CD14-positive monocyte (primary cell): Measurements from ENCODE around the gene TFEB. TPM values are rescaled to one million over a fixed set of nuclear protein-coding genes. Genes with fewer than 3 reads are reported as not detected.

Source experiments
- DNase-seq, 3 donors: peaks; one replicate each; pipeline ENCODE4 v3.0.0-alpha.2; 2011 to 2022
- H2AFZ ChIP-seq: 2 replicates; pipeline ENCODE4 v1.6.0; 2012; ENCODE audit warnings: mild to moderate bottlenecking, low read depth, low read length, inconsistent platforms; ENCODE audit not compliant: insufficient read depth, poor library complexity, severe bottlenecking
- H3K27ac ChIP-seq, 2 donors: 1 replicate in 1 of 2; 2 replicates in 1 of 2; pipeline ENCODE4 v1.5.1; 2012 to 2013; ENCODE audit warnings: low read length in 2 of 2, control low read depth in 1 of 2, inconsistent platforms in 1 of 2, low read depth in 1 of 2, mild to moderate bottlenecking in 1 of 2
- H3K27me3 ChIP-seq, 2 donors: one replicate each; pipeline versions ENCODE4 v1.6.0 to v1.6.1; 2011 to 2013; ENCODE audit warnings: low read length in 2 of 2; ENCODE audit not compliant: control insufficient read depth in 2 of 2, insufficient read depth in 2 of 2
- H3K36me3 ChIP-seq, 2 donors: replicated peaks in 1 of 2; 1 replicate in 1 of 2; 2 replicates in 1 of 2; pipeline versions ENCODE4 v1.5.1 to v1.6.1; 2012 to 2013; ENCODE audit warnings: low read length in 2 of 2, control low read depth in 1 of 2, inconsistent platforms in 1 of 2, mild to moderate bottlenecking in 1 of 2; ENCODE audit not compliant: insufficient read depth in 2 of 2, control insufficient read depth in 1 of 2
- H3K4me1 ChIP-seq, 2 donors: 1 replicate in 1 of 2; 2 replicates in 1 of 2; pipeline versions ENCODE4 v1.5.1 to v1.6.1; 2012 to 2013; ENCODE audit warnings: low read length in 2 of 2, control low read depth in 1 of 2, inconsistent platforms in 1 of 2, mild to moderate bottlenecking in 1 of 2, moderate library complexity in 1 of 2; ENCODE audit not compliant: insufficient read depth in 2 of 2, control insufficient read depth in 1 of 2
- H3K4me2 ChIP-seq: replicated peaks from 2 replicates; pipeline ENCODE3; 2012; ENCODE audit warnings: low read length, moderate library complexity, mild to moderate bottlenecking; ENCODE audit not compliant: poor library complexity, severe bottlenecking; ENCODE audit errors: extremely low read depth
- H3K4me3 ChIP-seq, 3 experiments: fragments of 200-600 bp in 1 of 3; sonication (generic) in 1 of 3; replicated peaks in 1 of 3; 1 replicate in 2 of 3; 2 replicates in 1 of 3; pipeline ENCODE4 v1.5.1; 2011 to 2013; ENCODE audit warnings: low read length in 3 of 3, mild to moderate bottlenecking in 3 of 3, control low read depth in 2 of 3, low read depth in 2 of 3, inconsistent platforms in 1 of 3, moderate library complexity in 1 of 3
- H3K79me2 ChIP-seq: 2 replicates; pipeline ENCODE4 v1.6.0; 2012; ENCODE audit warnings: mild to moderate bottlenecking, control low read depth, inconsistent platforms, low read length, moderate library complexity; ENCODE audit not compliant: insufficient read depth
- H3K9ac ChIP-seq: 2 replicates; pipeline ENCODE4 v1.6.0; 2017; ENCODE audit warnings: low read length, mild to moderate bottlenecking; ENCODE audit not compliant: insufficient read depth, poor library complexity, severe bottlenecking
- H3K9me3 ChIP-seq, 2 donors: replicated peaks in 1 of 2; 1 replicate in 1 of 2; 2 replicates in 1 of 2; pipeline versions ENCODE4 v1.5.1 to v1.6.1; 2012 to 2013; ENCODE audit warnings: low read length in 2 of 2, control low read depth in 1 of 2; ENCODE audit not compliant: control insufficient read depth in 1 of 2, insufficient read depth in 1 of 2
- H4K20me1 ChIP-seq: 2 replicates; pipeline ENCODE4 v1.6.0; 2012; ENCODE audit warnings: mild to moderate bottlenecking, low read length, control low read depth, moderate library complexity; ENCODE audit not compliant: insufficient read depth
- H3K27ac Mint-ChIP-seq, 7 donors: one replicate each; pipeline ENCODE4 v1.8.0; 2020; ENCODE audit warnings: mild to moderate bottlenecking in 7 of 7, mixed read lengths in 7 of 7, moderate library complexity in 6 of 7, inconsistent platforms in 2 of 7
- H3K27me3 Mint-ChIP-seq, 3 donors: one replicate each; pipeline ENCODE4 v1.8.0; 2021 to 2022; ENCODE audit warnings: low read depth in 3 of 3, mild to moderate bottlenecking in 3 of 3, mixed read lengths in 3 of 3, moderate library complexity in 3 of 3, inconsistent platforms in 1 of 3
- H3K36me3 Mint-ChIP-seq, 2 donors: one replicate each; pipeline ENCODE4 v1.8.0; 2020; ENCODE audit warnings: mixed read lengths in 2 of 2, inconsistent platforms in 1 of 2, mild to moderate bottlenecking in 1 of 2
- H3K4me1 Mint-ChIP-seq: one replicate; pipeline ENCODE4 v1.8.0; 2020; ENCODE audit warnings: mild to moderate bottlenecking, mixed read lengths
- H3K4me3 Mint-ChIP-seq, 2 donors: one replicate each; pipeline ENCODE4 v1.8.0; 2020; ENCODE audit warnings: mild to moderate bottlenecking in 2 of 2, mixed read lengths in 2 of 2, moderate library complexity in 1 of 2
- H3K9me3 Mint-ChIP-seq, 7 donors: one replicate each; pipeline ENCODE4 v1.8.0; 2020 to 2022; ENCODE audit warnings: mixed read lengths in 7 of 7, mild to moderate bottlenecking in 6 of 7, moderate library complexity in 6 of 7, inconsistent platforms in 2 of 7
- WGBS: methylation state at CpG from one replicate; pipeline ENCODE4 v1.1.5; 2013; ENCODE audit warnings: missing lambda C conversion rate; ENCODE audit not compliant: insufficient coverage; 5-methylcytosine and 5-hydroxymethylcytosine counted together
- intact Hi-C, 2 donors: fragments of 100-400 bp; cut with micrococcal nuclease; formaldehyde crosslinking; loops; one replicate each; pipeline versions ENCODE4 v1.15.0 to v1.15.1; 2023
- polyA plus RNA-seq, 3 donors: library from polyadenylated mRNA; depleted of rRNA in 1 of 3; unstranded in 2 of 3; stranded (reverse) in 1 of 3; fragments of 300-500 nt in 2 of 3; fragments of >200 nt in 1 of 3; fragmentation: Illumina TruSeq in 2 of 3; gene quantifications; 1 replicate in 2 of 3; 2 replicates in 1 of 3; pipeline ENCODE4 v1.2.3, GENCODE V29; 2012 to 2021
- TF ChIP-seq, protein P1 (sequence below): fragments of 200-600 bp; IDR thresholded peaks from one replicate; pipeline ENCODE4 v1.8.0; 2022; ENCODE audit warnings: antibody characterized with exemption, mild to moderate bottlenecking

Gene TFEB
- polyA plus RNA-seq, 3 donors = 42.6 to 60.0 (median 55.0) TPM

DNA sequence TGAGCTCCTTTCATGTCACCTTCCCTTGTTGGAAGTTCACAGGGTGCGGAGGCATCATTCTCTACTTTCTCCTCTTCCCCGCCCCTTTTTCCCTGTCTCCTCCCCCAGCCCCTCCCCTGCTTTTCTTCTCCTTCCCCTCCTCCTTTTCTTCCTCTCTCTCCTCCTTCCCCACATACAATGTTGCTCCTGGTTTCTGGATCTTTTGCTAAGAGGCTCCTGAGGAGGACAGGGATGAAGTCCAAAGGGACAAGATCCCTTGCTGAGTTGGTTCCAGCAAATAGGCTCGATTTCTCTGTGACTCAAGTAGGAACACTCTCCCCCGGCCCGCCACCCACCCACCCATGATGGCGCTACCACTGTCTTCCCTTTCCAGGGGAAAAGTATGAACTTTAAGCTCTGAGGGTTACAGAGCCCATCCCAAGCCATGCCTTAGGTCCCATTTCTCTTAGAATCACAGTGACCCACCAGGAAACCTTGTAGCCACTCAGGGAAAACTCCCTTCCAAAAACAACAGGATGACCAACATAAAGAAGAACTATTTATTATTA is 852 bp upstream of the TFEB start:
- H3K4me2 ChIP-seq = peak overlapping the region; percentile 95
- peaks cover 33 to 37% of the 10 kb centered on the region in 2 donors for H3K4me1 ChIP-seq
- H3K36me3 ChIP-seq = peaks cover 0 to 5% of the 10 kb centered on the region in 2 donors
- Mint-ChIP-seq H3K4me3 (peak overlapping the region; percentile 71 to 77), H3K36me3 (peaks cover 7 to 15% of the 10 kb centered on the region in 2 donors), H3K27ac (peak overlapping the region in 1 of 7 donors; percentile 14), H3K9me3 (no peaks in the 10 kb centered on the region), H3K27me3 (peaks cover 0 to 5% (median 2%) of the 10 kb centered on the region in 3 donors), H3K4me1 (peaks cover 29% of the 10 kb centered on the region)
- WGBS = 69% methylated on average over 4 of the region's 6 CpGs
- H3K9ac ChIP-seq = no peak overlapping the region
- no peak for DNase-seq
- no peaks in the 10 kb centered on the region for H3K9me3 ChIP-seq
- no peak overlapping the region for H3K27ac ChIP-seq
- no peaks in the 10 kb centered on the region for H3K27me3 ChIP-seq
- peaks cover 33% of the 10 kb centered on the region for H3K79me2 ChIP-seq
- intact Hi-C loops = loop anchor here in 1 of 2 donors (5.0 to 10.0 kb wide), 3 partner anchors 34 to 661 kb away; partner anchors contain the start of genes NFYA, OARD1 and PRICKLE4
- peaks cover 29% of the 10 kb centered on the region for H4K20me1 ChIP-seq
- TF ChIP-seq, protein P1, sequence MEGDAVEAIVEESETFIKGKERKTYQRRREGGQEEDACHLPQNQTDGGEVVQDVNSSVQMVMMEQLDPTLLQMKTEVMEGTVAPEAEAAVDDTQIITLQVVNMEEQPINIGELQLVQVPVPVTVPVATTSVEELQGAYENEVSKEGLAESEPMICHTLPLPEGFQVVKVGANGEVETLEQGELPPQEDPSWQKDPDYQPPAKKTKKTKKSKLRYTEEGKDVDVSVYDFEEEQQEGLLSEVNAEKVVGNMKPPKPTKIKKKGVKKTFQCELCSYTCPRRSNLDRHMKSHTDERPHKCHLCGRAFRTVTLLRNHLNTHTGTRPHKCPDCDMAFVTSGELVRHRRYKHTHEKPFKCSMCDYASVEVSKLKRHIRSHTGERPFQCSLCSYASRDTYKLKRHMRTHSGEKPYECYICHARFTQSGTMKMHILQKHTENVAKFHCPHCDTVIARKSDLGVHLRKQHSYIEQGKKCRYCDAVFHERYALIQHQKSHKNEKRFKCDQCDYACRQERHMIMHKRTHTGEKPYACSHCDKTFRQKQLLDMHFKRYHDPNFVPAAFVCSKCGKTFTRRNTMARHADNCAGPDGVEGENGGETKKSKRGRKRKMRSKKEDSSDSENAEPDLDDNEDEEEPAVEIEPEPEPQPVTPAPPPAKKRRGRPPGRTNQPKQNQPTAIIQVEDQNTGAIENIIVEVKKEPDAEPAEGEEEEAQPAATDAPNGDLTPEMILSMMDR = no peak
- H3K4me3 ChIP-seq = peak overlapping the region in 1 of 3 experiments; percentile 88
- no peak overlapping the region for H2AFZ ChIP-seq

DNA sequence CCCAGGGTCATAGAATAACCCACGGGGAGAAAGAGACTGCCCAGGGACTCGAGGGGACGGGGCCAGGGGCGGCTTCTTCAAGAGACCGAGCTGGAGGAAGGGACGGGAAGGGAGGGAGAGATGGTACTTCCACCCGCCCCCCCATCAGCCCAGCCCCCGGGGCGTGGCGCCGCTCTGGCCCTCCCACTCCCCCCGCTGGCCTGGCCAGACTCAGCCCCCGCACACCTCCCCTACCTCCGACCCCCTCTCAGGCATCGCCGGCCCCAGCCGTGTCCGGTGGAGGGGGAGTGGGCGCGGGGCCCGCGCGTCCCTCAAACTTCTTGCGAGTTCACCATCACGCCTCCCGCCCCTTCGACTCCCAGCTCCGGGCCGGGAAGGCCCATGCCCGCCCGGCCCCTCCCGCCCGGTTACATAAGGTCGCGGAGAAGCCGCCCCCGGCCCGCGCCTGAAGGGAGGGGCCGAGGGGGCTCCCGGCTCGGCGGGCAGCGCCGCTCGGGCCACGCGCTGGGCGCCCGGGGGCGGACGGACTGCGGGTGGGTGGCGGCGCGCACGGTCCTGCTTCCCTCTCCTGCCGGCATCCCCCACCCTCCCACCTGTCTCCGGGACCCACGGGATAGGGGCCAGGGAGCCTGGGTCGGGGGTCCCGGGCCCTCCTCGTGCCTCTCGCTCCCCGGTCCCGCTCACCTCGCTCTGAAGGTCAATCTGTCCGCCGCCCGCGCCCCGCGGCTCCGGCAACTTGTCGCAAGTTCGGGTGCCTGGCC is 562 bp downstream of the TFEB start:
- H3K9me3 ChIP-seq = no peaks in the 10 kb centered on the region
- peak; percentile 53 to 66 (median 54) for DNase-seq
- peaks cover 47% of the 10 kb centered on the region for H3K79me2 ChIP-seq
- Mint-ChIP-seq H3K27me3 (peaks cover 0 to 5% (median 2%) of the 10 kb centered on the region in 3 donors), H3K36me3 (peaks cover 20 to 27% of the 10 kb centered on the region in 2 donors), H3K4me1 (peaks cover 42% of the 10 kb centered on the region), H3K9me3 (no peaks in the 10 kb centered on the region), H3K4me3 (peak overlapping the region; percentile 77 to 82), H3K27ac (peak overlapping the region; percentile 26 to 88 (median 82))
- H3K27me3 ChIP-seq = no peaks in the 10 kb centered on the region
- H3K4me3 ChIP-seq = peak overlapping the region; percentile 66 to 88 (median 87)
- H3K36me3 ChIP-seq = peaks cover 2 to 10% of the 10 kb centered on the region in 2 donors
- H3K9ac ChIP-seq = peak overlapping the region; percentile 84
- peak overlapping the region; percentile 80 for H2AFZ ChIP-seq
- peaks cover 43% of the 10 kb centered on the region for H4K20me1 ChIP-seq
- H3K4me2 ChIP-seq = peak overlapping the region; percentile 95
- peaks cover 42 to 49% of the 10 kb centered on the region in 2 donors for H3K4me1 ChIP-seq
- intact Hi-C loops = loop anchor here (2.0 to 10.0 kb wide), 5 partner anchors 28 to 660 kb away; partner anchors contain the start of genes NFYA (in 1 of the 2), OARD1 (in 1 of the 2), PRICKLE4 (in 1 of the 2) and TOMM6 (in 1 of the 2)
- WGBS = under 1% methylated on average over 60 of the region's 76 CpGs
- H3K27ac ChIP-seq = peak overlapping the region; percentile 78 to 84
- TF ChIP-seq, protein P1 = no peak
